Astrocyte of the spinal cord (primary cell): ENCODE measurements around the gene SPCS3.

ENCODE experiments used
- DNase-seq: peaks from one replicate; pipeline ENCODE4 v3.0.0; 2011; ENCODE audit warnings: low read depth, low spot score
- H3K4me3 ChIP-seq: 2 replicates; pipeline ENCODE4 v1.5.1; 2011; ENCODE audit warnings: low read depth, mild to moderate bottlenecking, low read length, moderate library complexity
- CTCF ChIP-seq: IDR thresholded peaks from 2 replicates; pipeline ENCODE4 v1.5.1; 2012; ENCODE audit warnings: low read depth, mild to moderate bottlenecking, low read length, inconsistent platforms
- in situ Hi-C: cut with HindIII; loops from 2 replicates; pipeline ENCODE4 v1.10.0; 2017; ENCODE audit warnings: low sequenced_read_pairs

SPCS3 gene

GRCh38 chr4:176359590-176359989, 39.8 kb downstream of the SPCS3 start:
- in situ Hi-C loops = no loop called here
- DNase-seq = peak; percentile 65

DNA sequence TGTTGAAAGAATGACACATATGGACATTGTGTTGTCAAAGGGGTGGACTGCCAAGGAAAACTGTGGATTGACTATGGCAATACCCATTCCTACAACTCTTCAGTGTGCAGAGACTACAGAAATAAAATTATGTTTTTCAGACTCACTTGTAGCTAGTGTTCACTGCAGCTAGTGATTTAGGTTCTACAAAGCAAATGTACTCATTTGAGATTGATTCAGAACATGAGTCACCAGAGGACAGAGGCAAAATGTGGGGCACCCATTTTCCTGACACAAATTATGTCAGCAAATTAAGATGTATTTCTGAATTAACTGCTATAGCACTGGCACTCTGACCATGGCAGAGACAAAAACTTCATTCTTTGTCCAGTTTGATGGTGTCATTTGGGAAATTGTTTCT, 40.7 kb downstream of the SPCS3 start:
- no peak overlapping the region for H3K4me3 ChIP-seq
- TF ChIP-seq CTCF = no peak
- DNase-seq = no peak
- in situ Hi-C loops = no loop called here

More at GRCh38 chr4:176359590-176359989, 39.8 kb downstream of the SPCS3 start:
- H3K4me3 ChIP-seq = no peak overlapping the region
- no peak for TF ChIP-seq CTCF

DNA sequence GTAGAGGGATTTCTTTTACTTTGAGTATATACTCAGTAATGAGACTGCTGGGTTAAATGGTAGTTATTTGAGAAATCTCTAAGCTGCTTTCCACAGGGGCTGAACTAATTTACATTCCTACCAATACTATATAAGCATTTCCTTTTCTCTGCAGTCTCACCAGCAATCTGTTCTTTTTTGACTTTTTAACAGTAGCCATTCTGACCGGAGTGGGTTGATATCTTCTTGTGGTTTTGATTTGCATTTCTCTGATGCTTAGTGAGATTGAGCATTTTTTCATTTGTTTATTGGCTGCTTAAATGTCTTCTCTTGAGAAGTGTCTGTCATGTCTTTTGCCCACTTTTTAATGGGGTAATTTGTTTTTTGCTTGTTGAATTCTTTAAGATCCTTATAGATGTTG, 43.3 kb downstream of the SPCS3 start:
- no peak for TF ChIP-seq CTCF
- DNase-seq = no peak
- in situ Hi-C loops = no loop called here
- H3K4me3 ChIP-seq = no peak overlapping the region

DNA sequence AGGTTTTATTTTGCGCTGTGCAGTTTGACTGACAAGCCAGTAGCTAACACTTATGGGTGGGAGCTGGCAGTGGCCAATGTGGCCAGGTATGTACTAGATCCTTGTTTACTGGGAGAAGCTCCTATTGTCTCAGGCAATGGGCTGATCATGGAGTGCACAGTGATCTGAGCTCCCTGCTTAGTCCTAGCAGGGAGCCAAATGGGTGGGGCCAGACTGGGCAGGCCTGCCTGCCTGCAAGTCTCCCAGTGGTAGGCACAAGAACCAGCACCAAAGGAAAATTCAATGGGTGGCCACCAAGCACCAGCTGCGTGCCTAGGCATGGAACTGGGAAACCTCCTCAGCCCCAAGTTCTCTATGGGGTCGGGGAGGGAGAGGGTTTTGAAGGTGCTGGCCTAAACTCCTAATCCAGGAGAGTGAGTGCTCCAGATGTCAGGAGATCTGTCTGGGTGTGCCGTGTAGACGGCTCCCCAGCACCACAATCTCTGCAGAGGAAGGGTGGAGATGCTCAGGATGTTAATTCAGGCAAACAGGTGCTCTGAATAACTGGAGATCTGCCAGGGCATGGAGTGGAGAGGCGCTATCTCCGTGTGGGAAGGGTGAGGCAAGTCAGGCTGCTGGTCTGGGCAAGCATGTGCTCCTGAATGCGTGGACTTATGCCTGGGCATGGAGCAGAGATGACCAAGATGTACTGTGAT, 48.2 kb downstream of the SPCS3 start:
- TF ChIP-seq CTCF = no peak
- no peak overlapping the region for H3K4me3 ChIP-seq
- in situ Hi-C loops = no loop called here
- DNase-seq = no peak

- peak; percentile 52 for DNase-seq
- in situ Hi-C loops = loop anchor here (25.0 kb wide), 1 partner anchor 411 kb away; the partner anchor contains the start of gene VEGFC
- no peak overlapping the region for H3K4me3 ChIP-seq
- peak; percentile 57 for TF ChIP-seq CTCF
Measured at GRCh38 chr4:176376032-176376614, 56.4 kb downstream of the SPCS3 start.

DNA sequence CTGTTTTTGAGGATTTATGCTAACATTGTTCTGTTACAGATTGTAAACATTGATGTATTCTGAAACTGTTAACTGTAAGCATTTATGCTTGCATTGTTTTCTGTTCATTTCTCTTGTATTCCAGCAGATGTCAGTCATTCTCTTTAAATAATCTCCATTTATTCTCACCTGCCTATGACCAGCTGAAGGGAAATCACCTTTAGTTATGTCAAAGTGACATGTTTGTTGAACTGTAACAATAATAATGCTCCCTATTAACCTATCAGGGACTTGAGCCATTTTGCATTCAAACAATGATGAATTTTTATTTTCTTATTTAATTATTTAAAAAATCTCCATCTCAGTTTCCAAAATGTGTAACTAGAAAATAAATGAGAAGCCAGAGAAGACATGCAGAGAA, 58.0 kb downstream of the SPCS3 start:
- in situ Hi-C loops = loop anchor here (25.0 kb wide), 1 partner anchor 410 kb away; the partner anchor contains the start of gene VEGFC
- DNase-seq = peak; percentile 52
- peak; percentile 42 for TF ChIP-seq CTCF
- H3K4me3 ChIP-seq = no peak overlapping the region
